Neural progenitor cell (in vitro differentiated cells): ENCODE measurements around the gene PLAAT5. TPM values are rescaled to one million over a fixed set of nuclear protein-coding genes. Genes with fewer than 3 reads are reported as not detected.

Experiments
- DNase-seq: peaks from one replicate; pipeline ENCODE4 v3.0.0-alpha.2; 2016; ENCODE audit warnings: low spot score
- H2AFZ ChIP-seq: fragments of 200-600 bp; sonication (generic); replicated peaks from 2 replicates; pipeline ENCODE4 v1.6.1; 2016; ENCODE audit warnings: antibody characterized with exemption
- H3F3A ChIP-seq: fragments of 200-600 bp; sonication (generic); 2 replicates; pipeline ENCODE4 v1.6.1; 2016; ENCODE audit warnings: antibody characterized with exemption, low read depth
- H3K27ac ChIP-seq: fragments of 200-600 bp; sonication (generic); 2 replicates; pipeline ENCODE4 v1.5.1; 2016; ENCODE audit warnings: mild to moderate bottlenecking
- H3K27me3 ChIP-seq: fragments of 200-600 bp; sonication (generic); 2 replicates; pipeline ENCODE4 v1.6.1; 2016; ENCODE audit warnings: mild to moderate bottlenecking, moderate library complexity
- H3K36me3 ChIP-seq: fragments of 200-600 bp; sonication (generic); 2 replicates; pipeline ENCODE4 v1.5.1; 2016
- H3K4me1 ChIP-seq: fragments of 200-600 bp; sonication (generic); 2 replicates; pipeline ENCODE4 v1.6.1; 2016; ENCODE audit warnings: mixed run types
- H3K4me2 ChIP-seq: fragments of 200-600 bp; sonication (generic); 2 replicates; pipeline ENCODE4 v1.6.1; 2016
- H3K4me3 ChIP-seq: fragments of 200-600 bp; sonication (generic); 2 replicates; pipeline ENCODE4 v1.5.1; 2016
- H3K79me2 ChIP-seq: fragments of 200-600 bp; sonication (generic); 2 replicates; pipeline ENCODE4 v1.6.1; 2016; ENCODE audit warnings: low read depth
- H3K9ac ChIP-seq: fragments of 200-600 bp; sonication (generic); 2 replicates; pipeline ENCODE4 v1.6.1; 2016
- H3K9me3 ChIP-seq: fragments of 200-600 bp; sonication (generic); 2 replicates; pipeline ENCODE4 v1.5.1; 2016; ENCODE audit warnings: low read depth
- H4K20me1 ChIP-seq: fragments of 200-600 bp; sonication (generic); 2 replicates; pipeline ENCODE4 v1.6.1; 2016; ENCODE audit warnings: low read depth
- H3K27ac Mint-ChIP-seq: 3 replicates; pipeline ENCODE4 v1.8.0; 2021; ENCODE audit warnings: mixed read lengths
- H3K27me3 Mint-ChIP-seq: 2 replicates; pipeline ENCODE4 v1.8.0; 2022; ENCODE audit warnings: low read depth, mild to moderate bottlenecking, inconsistent platforms, moderate library complexity, mixed read lengths; ENCODE audit not compliant: insufficient read depth
- H3K36me3 Mint-ChIP-seq: 3 replicates; pipeline ENCODE4 v1.8.0; 2021; ENCODE audit warnings: mixed read lengths
- H3K4me1 Mint-ChIP-seq: 3 replicates; pipeline ENCODE4 v1.8.0; 2021; ENCODE audit warnings: mixed read lengths
- H3K4me3 Mint-ChIP-seq: 3 replicates; pipeline ENCODE4 v1.8.0; 2021; ENCODE audit warnings: mild to moderate bottlenecking, moderate library complexity, mixed read lengths
- H3K9me3 Mint-ChIP-seq: 3 replicates; pipeline ENCODE4 v1.8.0; 2020; ENCODE audit warnings: mixed read lengths
- EZH2 ChIP-seq: fragments of 200-600 bp; sonication (generic); IDR thresholded peaks from 2 replicates; pipeline ENCODE4 v1.6.1; 2017; ENCODE audit warnings: antibody characterized with exemption, mild to moderate bottlenecking, moderate library complexity
- EZH2phosphoT487 ChIP-seq: fragments of 200-600 bp; sonication (generic); IDR thresholded peaks from 2 replicates; pipeline ENCODE4 v1.6.1; 2017; ENCODE audit warnings: antibody characterized with exemption
- total RNA-seq: library from RNA; depleted of rRNA; stranded (reverse); fragments of >200 nt; gene quantifications from 2 replicates; pipeline ENCODE4 v1.2.3, GENCODE V29; 2015; ENCODE audit warnings: low replicate concordance
- TF ChIP-seq, protein P1 (sequence below): fragments of 200-600 bp; sonication (generic); IDR thresholded peaks from 2 replicates; pipeline ENCODE4 v1.5.1; 2017; ENCODE audit warnings: antibody characterized with exemption, mild to moderate bottlenecking

The PLAAT5 gene
- total RNA-seq, 1 donor from 2014 or later: not detected

- TF ChIP-seq, protein P1, sequence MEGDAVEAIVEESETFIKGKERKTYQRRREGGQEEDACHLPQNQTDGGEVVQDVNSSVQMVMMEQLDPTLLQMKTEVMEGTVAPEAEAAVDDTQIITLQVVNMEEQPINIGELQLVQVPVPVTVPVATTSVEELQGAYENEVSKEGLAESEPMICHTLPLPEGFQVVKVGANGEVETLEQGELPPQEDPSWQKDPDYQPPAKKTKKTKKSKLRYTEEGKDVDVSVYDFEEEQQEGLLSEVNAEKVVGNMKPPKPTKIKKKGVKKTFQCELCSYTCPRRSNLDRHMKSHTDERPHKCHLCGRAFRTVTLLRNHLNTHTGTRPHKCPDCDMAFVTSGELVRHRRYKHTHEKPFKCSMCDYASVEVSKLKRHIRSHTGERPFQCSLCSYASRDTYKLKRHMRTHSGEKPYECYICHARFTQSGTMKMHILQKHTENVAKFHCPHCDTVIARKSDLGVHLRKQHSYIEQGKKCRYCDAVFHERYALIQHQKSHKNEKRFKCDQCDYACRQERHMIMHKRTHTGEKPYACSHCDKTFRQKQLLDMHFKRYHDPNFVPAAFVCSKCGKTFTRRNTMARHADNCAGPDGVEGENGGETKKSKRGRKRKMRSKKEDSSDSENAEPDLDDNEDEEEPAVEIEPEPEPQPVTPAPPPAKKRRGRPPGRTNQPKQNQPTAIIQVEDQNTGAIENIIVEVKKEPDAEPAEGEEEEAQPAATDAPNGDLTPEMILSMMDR: no peak
- TF ChIP-seq EZH2 (no peak), EZH2phosphoT487 (no peak)
- Histone ChIP-seq H3K4me1 (peaks cover 26% of the 10 kb centered on the region), H3K4me3 (no peak overlapping the region), H3K4me2 (no peak overlapping the region), H3K27me3 (peaks cover 29% of the 10 kb centered on the region), H3K27ac (no peak overlapping the region), H3F3A (peaks cover 31% of the 10 kb centered on the region), H2AFZ (no peak overlapping the region), H3K36me3 (no peaks in the 10 kb centered on the region), H3K9me3 (peaks cover 9% of the 10 kb centered on the region), H3K9ac (no peak overlapping the region), H3K79me2 (no peaks in the 10 kb centered on the region), H4K20me1 (peaks cover 6% of the 10 kb centered on the region)
- Mint-ChIP-seq H3K4me1 (peaks cover 15% of the 10 kb centered on the region), H3K4me3 (no peak overlapping the region), H3K9me3 (peaks cover 18% of the 10 kb centered on the region), H3K27me3 (peaks cover 28% of the 10 kb centered on the region), H3K27ac (no peak overlapping the region), H3K36me3 (no peaks in the 10 kb centered on the region)
- DNase-seq: no peak
Observed at GRCh38 chr11:63488789-63489188, 2.2 kb downstream of the PLAAT5 start.

- peaks cover 6% of the 10 kb centered on the region for H4K20me1 ChIP-seq
- peaks cover 20% of the 10 kb centered on the region for H3F3A ChIP-seq
- H3K4me1 ChIP-seq: peaks cover 15% of the 10 kb centered on the region
- no peak overlapping the region for H3K4me3 ChIP-seq
- H3K36me3 ChIP-seq: no peaks in the 10 kb centered on the region
- no peak for TF ChIP-seq EZH2
- TF ChIP-seq, protein P1: no peak
- TF ChIP-seq EZH2phosphoT487: no peak
- H3K27ac Mint-ChIP-seq: no peak overlapping the region
- no peaks in the 10 kb centered on the region for H3K36me3 Mint-ChIP-seq
- peaks cover 9% of the 10 kb centered on the region for H3K9me3 ChIP-seq
- DNase-seq: no peak
- no peak overlapping the region for H3K4me3 Mint-ChIP-seq
- H3K9me3 Mint-ChIP-seq: peaks cover 17% of the 10 kb centered on the region
- peaks cover 15% of the 10 kb centered on the region for H3K27me3 Mint-ChIP-seq
- H3K27ac ChIP-seq: no peak overlapping the region
- H3K27me3 ChIP-seq: peaks cover 9% of the 10 kb centered on the region
- no peak overlapping the region for H2AFZ ChIP-seq
- peaks cover 9% of the 10 kb centered on the region for H3K4me1 Mint-ChIP-seq
- H3K4me2 ChIP-seq: no peak overlapping the region
- H3K9ac ChIP-seq: no peak overlapping the region
- H3K79me2 ChIP-seq: no peaks in the 10 kb centered on the region
Observed at GRCh38 chr11:63485777-63486176, 5.2 kb downstream of the PLAAT5 start.

GRCh38 chr11:63480039-63480438 is 10.9 kb downstream of the PLAAT5 start:
- Mint-ChIP-seq H3K4me1 (no peaks in the 10 kb centered on the region), H3K4me3 (no peak overlapping the region), H3K9me3 (peaks cover 14% of the 10 kb centered on the region), H3K27ac (no peak overlapping the region), H3K36me3 (no peaks in the 10 kb centered on the region), H3K27me3 (no peaks in the 10 kb centered on the region)
- Histone ChIP-seq H3K27me3 (no peaks in the 10 kb centered on the region), H3K4me1 (no peaks in the 10 kb centered on the region), H3F3A (no peaks in the 10 kb centered on the region), H3K9ac (no peak overlapping the region), H3K4me2 (no peak overlapping the region), H3K36me3 (no peaks in the 10 kb centered on the region), H3K79me2 (no peaks in the 10 kb centered on the region), H2AFZ (no peak overlapping the region), H3K9me3 (no peaks in the 10 kb centered on the region), H3K4me3 (no peak overlapping the region), H4K20me1 (no peaks in the 10 kb centered on the region), H3K27ac (no peak overlapping the region)
- TF ChIP-seq EZH2 (no peak), EZH2phosphoT487 (no peak)
- TF ChIP-seq, protein P1: no peak
- no peak for DNase-seq
